ENCODE results near the gene MYRFL.
"Not testable (repeated sequence)": the region's sequence is repeated elsewhere in the genome, so short reads cannot be mapped to it uniquely, and the experiment has no call there.

The MYRFL gene

DNA sequence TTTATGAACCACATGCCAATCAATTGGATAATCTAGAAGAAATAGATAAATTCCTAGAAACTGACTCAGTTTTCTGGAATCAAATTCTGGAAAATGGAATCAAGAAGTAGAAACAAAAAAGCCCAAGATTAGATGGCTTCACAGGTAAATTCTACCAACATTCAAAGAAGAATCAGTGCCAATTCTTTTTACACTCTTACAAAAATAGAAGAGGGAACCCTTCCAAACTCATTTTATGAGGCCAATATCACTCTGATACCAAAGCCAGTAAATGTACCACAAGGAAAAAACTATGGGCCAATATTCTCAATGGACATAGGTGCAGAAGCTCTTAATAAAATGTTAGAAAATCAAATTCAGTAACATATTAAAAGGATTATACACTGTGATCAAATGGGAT is 35.7 kb upstream of the MYRFL start:
- Histone ChIP-seq H3K9me3 (ENCODE audit: low read length) (peaks cover 5% of the 10 kb centered on the region), H3K79me2 (ENCODE audit: insufficient read depth, low read length) (no peaks in the 10 kb centered on the region), H2AFZ (ENCODE audit: low read length) (no peak overlapping the region), H3K4me2 (ENCODE audit: low read length) (no peak overlapping the region), H3K9me2 (ENCODE audit: low read depth, low read length) (no peaks in the 10 kb centered on the region), H3K4me1 (ENCODE audit: insufficient read depth, low read length, severe bottlenecking) (no peaks in the 10 kb centered on the region), H3K4me3 (ENCODE audit: low read depth, low read length, poor library complexity, severe bottlenecking) (no peak overlapping the region), H3F3A (ENCODE audit: insufficient read depth, low read length) (no peaks in the 10 kb centered on the region), H3K27ac (ENCODE audit: low read depth, low read length, poor library complexity, severe bottlenecking) (no peak overlapping the region), H4K20me1 (ENCODE audit: insufficient read depth, low read length) (no peaks in the 10 kb centered on the region), H3K27me3 (ENCODE audit: insufficient read depth, low read length) (no peaks in the 10 kb centered on the region), H3K9ac (ENCODE audit: low read length) (no peak overlapping the region), H3K36me3 (ENCODE audit: insufficient read depth, low read length) (peaks cover 23% of the 10 kb centered on the region)
- no peak for TF ChIP-seq EZH2 (IDR thresholded peaks at IDR 0.05; ENCODE audit: borderline replicate concordance, low read length)
- TF ChIP-seq, protein P1, sequence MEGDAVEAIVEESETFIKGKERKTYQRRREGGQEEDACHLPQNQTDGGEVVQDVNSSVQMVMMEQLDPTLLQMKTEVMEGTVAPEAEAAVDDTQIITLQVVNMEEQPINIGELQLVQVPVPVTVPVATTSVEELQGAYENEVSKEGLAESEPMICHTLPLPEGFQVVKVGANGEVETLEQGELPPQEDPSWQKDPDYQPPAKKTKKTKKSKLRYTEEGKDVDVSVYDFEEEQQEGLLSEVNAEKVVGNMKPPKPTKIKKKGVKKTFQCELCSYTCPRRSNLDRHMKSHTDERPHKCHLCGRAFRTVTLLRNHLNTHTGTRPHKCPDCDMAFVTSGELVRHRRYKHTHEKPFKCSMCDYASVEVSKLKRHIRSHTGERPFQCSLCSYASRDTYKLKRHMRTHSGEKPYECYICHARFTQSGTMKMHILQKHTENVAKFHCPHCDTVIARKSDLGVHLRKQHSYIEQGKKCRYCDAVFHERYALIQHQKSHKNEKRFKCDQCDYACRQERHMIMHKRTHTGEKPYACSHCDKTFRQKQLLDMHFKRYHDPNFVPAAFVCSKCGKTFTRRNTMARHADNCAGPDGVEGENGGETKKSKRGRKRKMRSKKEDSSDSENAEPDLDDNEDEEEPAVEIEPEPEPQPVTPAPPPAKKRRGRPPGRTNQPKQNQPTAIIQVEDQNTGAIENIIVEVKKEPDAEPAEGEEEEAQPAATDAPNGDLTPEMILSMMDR (IDR thresholded peaks at IDR 0.05; ENCODE audit: low read length): no peak

DNA sequence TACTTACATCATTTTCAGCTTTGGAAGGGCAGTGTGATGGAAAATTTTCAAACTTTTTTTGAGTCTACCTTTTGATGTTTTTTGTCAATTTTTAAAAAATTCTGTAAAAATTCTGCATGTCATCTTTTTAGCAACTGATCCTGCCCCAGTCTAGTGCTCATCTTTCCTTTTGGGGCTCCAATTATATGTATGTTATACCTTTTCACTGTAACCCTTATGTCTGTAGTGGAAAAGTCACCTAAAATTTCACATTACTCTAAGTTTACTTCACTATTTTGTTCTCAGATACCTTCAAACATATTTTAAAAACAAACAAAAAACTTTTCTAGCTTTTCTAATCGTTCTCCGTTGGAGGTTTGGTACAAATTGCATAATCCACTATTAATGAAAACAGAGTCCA is 32.5 kb upstream of the MYRFL start:
- Histone ChIP-seq H3K4me1 (ENCODE audit: insufficient read depth, low read length, severe bottlenecking) (no peaks in the 10 kb centered on the region), H3K27ac (ENCODE audit: low read depth, low read length, poor library complexity, severe bottlenecking) (no peak overlapping the region), H3K79me2 (ENCODE audit: insufficient read depth, low read length) (no peaks in the 10 kb centered on the region), H3K4me2 (ENCODE audit: low read length) (no peak overlapping the region), H3K36me3 (ENCODE audit: insufficient read depth, low read length) (peaks cover 27% of the 10 kb centered on the region), H3K9me3 (ENCODE audit: low read length) (peaks cover 8% of the 10 kb centered on the region), H3K9ac (ENCODE audit: low read length) (no peak overlapping the region), H3F3A (ENCODE audit: insufficient read depth, low read length) (no peaks in the 10 kb centered on the region), H2AFZ (ENCODE audit: low read length) (no peak overlapping the region), H3K9me2 (ENCODE audit: low read depth, low read length) (no peaks in the 10 kb centered on the region), H3K4me3 (ENCODE audit: low read depth, low read length, poor library complexity, severe bottlenecking) (no peak overlapping the region), H3K27me3 (ENCODE audit: insufficient read depth, low read length) (no peaks in the 10 kb centered on the region), H4K20me1 (ENCODE audit: insufficient read depth, low read length) (no peaks in the 10 kb centered on the region)
- no peak for TF ChIP-seq EZH2 (IDR thresholded peaks at IDR 0.05; ENCODE audit: borderline replicate concordance, low read length)
- TF ChIP-seq, protein P1 (IDR thresholded peaks at IDR 0.05; ENCODE audit: low read length): no peak

DNA sequence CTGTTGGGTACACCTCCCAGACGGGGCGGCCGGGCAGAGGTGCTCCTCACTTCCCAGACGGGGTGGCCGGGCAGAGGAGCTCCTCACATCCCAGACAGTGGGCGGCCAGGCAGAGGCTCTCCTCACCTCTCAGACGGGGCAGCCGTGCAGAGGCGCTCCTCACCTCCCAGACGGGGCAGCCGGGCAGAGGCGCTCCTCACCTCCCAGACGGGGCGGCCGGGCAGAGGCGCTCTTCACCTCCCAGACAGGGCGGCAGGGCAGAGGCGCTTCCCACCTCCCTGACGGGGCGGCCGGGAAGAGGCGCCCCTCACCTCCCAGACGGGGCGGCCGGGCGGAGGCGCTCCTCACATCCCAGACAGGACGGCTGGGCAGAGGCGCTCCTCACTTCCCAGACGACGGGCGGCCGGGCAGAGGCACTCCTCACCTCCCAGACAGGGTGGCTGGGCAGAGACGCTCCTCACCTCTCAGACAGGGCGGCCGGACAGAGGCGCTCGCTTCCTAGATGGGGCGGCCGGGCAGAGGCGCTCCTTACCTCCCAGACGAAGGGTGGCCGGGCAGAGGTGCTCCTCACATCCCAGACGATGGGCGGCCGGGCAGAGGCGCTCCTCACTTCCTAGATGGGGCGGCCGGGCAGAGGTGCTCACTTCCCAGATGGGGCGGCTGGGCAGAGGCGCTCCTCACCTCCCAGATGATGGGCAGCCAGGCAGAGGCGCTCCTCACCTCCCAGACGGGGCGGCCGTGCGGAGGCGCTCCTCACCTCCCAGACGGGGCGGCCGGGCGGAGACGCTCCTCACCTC is 17.7 kb upstream of the MYRFL start:
- H3K9me2 ChIP-seq (ENCODE audit: low read depth, low read length); H3K4me3 ChIP-seq (ENCODE audit: low read depth, low read length, poor library complexity, severe bottlenecking); H3K9ac ChIP-seq (ENCODE audit: low read length); H3K4me2 ChIP-seq (ENCODE audit: low read length); H4K20me1 ChIP-seq (ENCODE audit: insufficient read depth, low read length); H3K4me1 ChIP-seq (ENCODE audit: insufficient read depth, low read length, severe bottlenecking); H3K27me3 ChIP-seq (ENCODE audit: insufficient read depth, low read length); H2AFZ ChIP-seq (ENCODE audit: low read length); H3K27ac ChIP-seq (ENCODE audit: low read depth, low read length, poor library complexity, severe bottlenecking); H3K9me3 ChIP-seq (ENCODE audit: low read length); H3F3A ChIP-seq (ENCODE audit: insufficient read depth, low read length); H3K79me2 ChIP-seq (ENCODE audit: insufficient read depth, low read length): not testable (repeated sequence)
- peaks cover 15% of the 10 kb centered on the region for H3K36me3 ChIP-seq (ENCODE audit: insufficient read depth, low read length)

Measured in OCI-LY1 (cell line).